OCI-LY3 (cell line): ENCODE results near the gene RABL6.

Experiments used
- EZH2phosphoT487 ChIP-seq: fragments of 200-600 bp; shearing (Covaris generic); IDR thresholded peaks from 2 replicates; pipeline ENCODE4 v1.6.1; 2018; ENCODE audit warnings: antibody characterized with exemption, mixed run types, low read depth
- TF ChIP-seq, protein P1 (sequence below): fragments of 200-600, 300-600 bp; sonication (generic); IDR thresholded peaks from 2 replicates; pipeline ENCODE4 v1.5.1; 2014; ENCODE audit warnings: antibody characterized with exemption, low read length, low read depth

DNA sequence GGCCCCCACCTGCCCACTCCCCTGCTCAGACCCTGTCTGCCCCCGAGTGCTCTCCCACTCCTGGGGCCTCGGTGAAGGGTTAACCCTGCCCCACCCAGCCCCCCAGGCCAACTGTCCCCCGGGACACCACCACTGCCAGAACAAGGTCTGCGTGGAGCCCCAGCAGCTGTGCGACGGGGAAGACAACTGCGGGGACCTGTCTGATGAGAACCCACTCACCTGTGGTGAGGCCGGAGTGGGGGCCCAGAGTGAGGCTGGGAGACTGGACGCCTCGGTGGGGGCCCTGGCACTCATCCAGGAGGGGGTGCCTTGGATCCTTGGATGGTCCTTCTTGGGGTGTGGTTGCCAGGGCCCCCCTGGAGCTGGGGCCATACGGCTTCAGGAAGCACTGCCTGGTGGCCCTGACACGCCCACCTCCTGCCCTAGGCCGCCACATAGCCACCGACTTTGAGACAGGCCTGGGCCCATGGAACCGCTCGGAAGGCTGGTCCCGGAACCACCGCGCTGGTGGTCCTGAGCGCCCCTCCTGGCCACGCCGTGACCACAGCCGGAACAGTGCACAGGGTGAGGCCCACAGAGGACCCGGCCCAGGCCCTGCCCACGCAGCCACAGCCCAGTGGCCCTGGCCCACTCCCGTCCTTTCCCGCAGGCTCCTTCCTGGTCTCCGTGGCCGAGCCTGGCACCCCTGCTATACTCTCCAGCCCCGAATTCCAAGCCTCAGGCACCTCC, 46.5 kb downstream of the RABL6 start:
- TF ChIP-seq, protein P1, sequence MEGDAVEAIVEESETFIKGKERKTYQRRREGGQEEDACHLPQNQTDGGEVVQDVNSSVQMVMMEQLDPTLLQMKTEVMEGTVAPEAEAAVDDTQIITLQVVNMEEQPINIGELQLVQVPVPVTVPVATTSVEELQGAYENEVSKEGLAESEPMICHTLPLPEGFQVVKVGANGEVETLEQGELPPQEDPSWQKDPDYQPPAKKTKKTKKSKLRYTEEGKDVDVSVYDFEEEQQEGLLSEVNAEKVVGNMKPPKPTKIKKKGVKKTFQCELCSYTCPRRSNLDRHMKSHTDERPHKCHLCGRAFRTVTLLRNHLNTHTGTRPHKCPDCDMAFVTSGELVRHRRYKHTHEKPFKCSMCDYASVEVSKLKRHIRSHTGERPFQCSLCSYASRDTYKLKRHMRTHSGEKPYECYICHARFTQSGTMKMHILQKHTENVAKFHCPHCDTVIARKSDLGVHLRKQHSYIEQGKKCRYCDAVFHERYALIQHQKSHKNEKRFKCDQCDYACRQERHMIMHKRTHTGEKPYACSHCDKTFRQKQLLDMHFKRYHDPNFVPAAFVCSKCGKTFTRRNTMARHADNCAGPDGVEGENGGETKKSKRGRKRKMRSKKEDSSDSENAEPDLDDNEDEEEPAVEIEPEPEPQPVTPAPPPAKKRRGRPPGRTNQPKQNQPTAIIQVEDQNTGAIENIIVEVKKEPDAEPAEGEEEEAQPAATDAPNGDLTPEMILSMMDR: no peak
- no peak for TF ChIP-seq EZH2phosphoT487
